Smooth muscle cell (in vitro differentiated cells): ENCODE data around the gene C6orf132. TPM values are rescaled to one million over a fixed set of nuclear protein-coding genes. Genes with fewer than 3 reads are reported as not detected.

ENCODE experiments used
- DNase-seq: peaks from one replicate; lab custom pipeline; 2025; ENCODE audit not compliant: unreplicated experiment; lab: John Stamatoyannopoulos, UW
- H2AFZ ChIP-seq: fragments of 200-600 bp; sonication (generic); 2 replicates; pipeline ENCODE4 v1.6.0; 2016; ENCODE audit warnings: antibody characterized with exemption, low read depth, mild to moderate bottlenecking
- H3F3A ChIP-seq: fragments of 200-600 bp; sonication (generic); 2 replicates; pipeline ENCODE4 v1.6.0; 2017; ENCODE audit warnings: antibody characterized with exemption, low read depth
- H3K27ac ChIP-seq: fragments of 200-600 bp; sonication (generic); 2 replicates; pipeline ENCODE4 v1.5.1; 2016; ENCODE audit warnings: low read depth, mild to moderate bottlenecking
- H3K27me3 ChIP-seq: fragments of 200-600 bp; sonication (generic); 2 replicates; pipeline ENCODE4 v1.6.1; 2016; ENCODE audit warnings: low read depth, mild to moderate bottlenecking
- H3K36me3 ChIP-seq: fragments of 200-600 bp; sonication (generic); 2 replicates; pipeline ENCODE4 v1.5.1; 2016; ENCODE audit warnings: low read depth
- H3K4me1 ChIP-seq: fragments of 200-600 bp; sonication (generic); 2 replicates; pipeline ENCODE4 v1.5.1; 2016; ENCODE audit warnings: low read depth
- H3K4me2 ChIP-seq: fragments of 200-600 bp; sonication (generic); 2 replicates; pipeline ENCODE4 v1.6.0; 2016; ENCODE audit warnings: mild to moderate bottlenecking
- H3K4me3 ChIP-seq: fragments of 200-600 bp; sonication (generic); 2 replicates; pipeline ENCODE4 v1.5.1; 2016; ENCODE audit warnings: mild to moderate bottlenecking
- H3K79me2 ChIP-seq: fragments of 200-600 bp; sonication (generic); 2 replicates; pipeline ENCODE4 v1.6.0; 2016; ENCODE audit warnings: low read depth, mild to moderate bottlenecking
- H3K9ac ChIP-seq: fragments of 200-600 bp; sonication (generic); 2 replicates; pipeline ENCODE4 v1.6.0; 2016; ENCODE audit warnings: low read depth
- H3K9me3 ChIP-seq: fragments of 200-600 bp; sonication (generic); replicated peaks from 2 replicates; pipeline ENCODE4 v1.5.1; 2016; ENCODE audit warnings: low read depth
- H4K20me1 ChIP-seq: fragments of 200-600 bp; sonication (generic); 2 replicates; pipeline ENCODE4 v1.6.0; 2016; ENCODE audit warnings: low read depth
- CTCF ChIP-seq: fragments of 200-600 bp; sonication (generic); IDR thresholded peaks from 2 replicates; pipeline ENCODE4 v1.5.1; 2017; ENCODE audit warnings: borderline replicate concordance, mild to moderate bottlenecking, antibody characterized with exemption; ENCODE audit not compliant: insufficient read depth, poor library complexity, severe bottlenecking
- WGBS: methylation state at CpG from one replicate; pipeline ENCODE4 v1.1.7; 2016; ENCODE audit warnings: low lambda C conversion rate; 5-methylcytosine and 5-hydroxymethylcytosine counted together
- polyA plus RNA-seq: library from polyadenylated mRNA; unstranded; fragments of >200 nt; fragmentation: Nextera tagmentation; extraction: Ambion mirVana; gene quantifications from 2 replicates; pipeline ENCODE4 v1.2.1, GENCODE V29; 2016
- total RNA-seq: library from RNA; depleted of rRNA; stranded (reverse); fragments of >200 nt; gene quantifications from 2 replicates; pipeline ENCODE4 v1.2.3, GENCODE V29; 2014

Gene C6orf132
- total and polyA plus RNA-seq, 2 experiments from 2014 or later, result 1.4 to 4.9 TPM

DNA sequence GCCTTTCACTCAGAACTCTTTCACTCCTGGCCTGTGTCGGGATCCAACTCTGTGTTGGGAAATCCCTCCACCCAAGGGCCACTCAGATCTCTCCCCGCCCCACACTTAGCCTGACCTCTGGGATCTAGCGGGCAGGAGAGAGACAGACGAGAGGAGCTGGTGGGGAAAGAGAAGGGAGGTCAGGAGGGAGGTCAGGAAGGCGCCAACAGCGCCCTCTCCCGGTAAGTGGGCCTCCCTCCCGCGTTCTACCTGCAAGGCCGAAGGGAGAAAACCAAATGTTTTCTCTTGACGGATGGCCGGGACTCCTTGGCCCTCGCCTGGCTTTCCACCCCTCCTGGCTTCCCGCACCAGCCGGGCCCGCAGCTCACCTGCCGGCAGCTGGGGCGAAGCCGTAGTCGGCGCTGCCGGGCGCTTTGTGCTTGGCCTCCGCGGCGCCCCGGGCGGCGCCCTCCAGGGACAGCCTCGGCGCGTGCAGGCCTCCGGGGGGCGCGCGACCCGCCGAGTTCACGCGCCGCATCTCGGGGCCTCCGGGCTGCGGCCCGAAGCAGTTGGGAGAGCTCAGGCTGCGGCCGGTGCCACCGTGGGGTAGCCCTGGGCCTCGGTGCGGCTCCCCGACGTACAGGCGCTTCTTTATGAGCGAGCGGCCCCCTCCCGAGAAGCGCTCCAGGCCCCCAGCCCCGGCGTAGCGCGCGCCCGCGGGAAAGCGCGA is 38.2 kb downstream of the C6orf132 start:
- Histone ChIP-seq H3K27me3 (no peaks in the 10 kb centered on the region), H3K9me3 (no peaks in the 10 kb centered on the region), H3K27ac (no peak overlapping the region), H2AFZ (peak overlapping the region; percentile 73), H3K4me3 (peak overlapping the region; percentile 53), H3K9ac (peak overlapping the region; percentile 34), H3K4me2 (peak overlapping the region; percentile 91), H4K20me1 (no peaks in the 10 kb centered on the region), H3F3A (peaks cover 10% of the 10 kb centered on the region), H3K4me1 (peaks cover 16% of the 10 kb centered on the region), H3K79me2 (no peaks in the 10 kb centered on the region), H3K36me3 (no peaks in the 10 kb centered on the region)
- TF ChIP-seq CTCF, result peak; percentile 82
- DNase-seq, result peak; percentile 58
- WGBS, result 13% methylated on average over 47 of the region's 66 CpGs

GRCh38 chr6:42103753-42104094 is 38.7 kb downstream of the C6orf132 start:
- H2AFZ ChIP-seq, result peak overlapping the region; percentile 73
- 97% methylated on average over 9 of the region's 12 CpGs for WGBS
- no peaks in the 10 kb centered on the region for H3K27me3 ChIP-seq
- peak overlapping the region; percentile 22 for H3K9ac ChIP-seq
- H3F3A ChIP-seq, result peaks cover 10% of the 10 kb centered on the region
- H3K9me3 ChIP-seq, result no peaks in the 10 kb centered on the region
- no peak overlapping the region for H3K27ac ChIP-seq
- no peak for DNase-seq
- no peaks in the 10 kb centered on the region for H4K20me1 ChIP-seq
- no peak for TF ChIP-seq CTCF
- H3K36me3 ChIP-seq, result no peaks in the 10 kb centered on the region
- no peaks in the 10 kb centered on the region for H3K79me2 ChIP-seq
- H3K4me3 ChIP-seq, result peak overlapping the region; percentile 53
- peak overlapping the region; percentile 91 for H3K4me2 ChIP-seq
- H3K4me1 ChIP-seq, result peaks cover 16% of the 10 kb centered on the region

DNA sequence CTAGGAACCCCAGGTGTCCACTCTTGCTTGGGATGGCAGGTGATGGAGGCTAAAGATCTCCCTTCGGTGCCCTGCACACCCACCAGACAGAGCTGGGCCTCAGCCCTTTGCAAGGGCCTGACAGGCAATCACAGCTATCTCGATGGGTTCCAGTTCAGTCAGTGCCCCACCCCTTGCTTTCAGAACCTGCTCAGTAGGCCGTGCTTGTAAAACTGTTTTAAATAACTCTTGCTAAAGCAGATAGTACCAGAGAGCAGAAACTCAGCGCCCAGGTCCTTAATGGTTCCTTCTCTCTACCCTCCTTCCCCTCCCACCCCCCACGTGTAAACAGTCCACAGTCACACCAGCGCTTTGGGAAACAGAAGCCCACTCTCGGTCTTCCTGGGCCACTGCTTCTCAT is 39.2 kb downstream of the C6orf132 start:
- WGBS, result 82% methylated on average over 7 of the region's 7 CpGs
- Histone ChIP-seq H3K4me1 (peaks cover 16% of the 10 kb centered on the region), H3K79me2 (no peaks in the 10 kb centered on the region), H3F3A (peaks cover 10% of the 10 kb centered on the region), H3K9me3 (no peaks in the 10 kb centered on the region), H3K4me3 (no peak overlapping the region), H3K27ac (no peak overlapping the region), H3K36me3 (no peaks in the 10 kb centered on the region), H2AFZ (no peak overlapping the region), H3K9ac (no peak overlapping the region), H3K4me2 (no peak overlapping the region), H3K27me3 (no peaks in the 10 kb centered on the region), H4K20me1 (no peaks in the 10 kb centered on the region)
- DNase-seq, result no peak
- no peak for TF ChIP-seq CTCF

DNA sequence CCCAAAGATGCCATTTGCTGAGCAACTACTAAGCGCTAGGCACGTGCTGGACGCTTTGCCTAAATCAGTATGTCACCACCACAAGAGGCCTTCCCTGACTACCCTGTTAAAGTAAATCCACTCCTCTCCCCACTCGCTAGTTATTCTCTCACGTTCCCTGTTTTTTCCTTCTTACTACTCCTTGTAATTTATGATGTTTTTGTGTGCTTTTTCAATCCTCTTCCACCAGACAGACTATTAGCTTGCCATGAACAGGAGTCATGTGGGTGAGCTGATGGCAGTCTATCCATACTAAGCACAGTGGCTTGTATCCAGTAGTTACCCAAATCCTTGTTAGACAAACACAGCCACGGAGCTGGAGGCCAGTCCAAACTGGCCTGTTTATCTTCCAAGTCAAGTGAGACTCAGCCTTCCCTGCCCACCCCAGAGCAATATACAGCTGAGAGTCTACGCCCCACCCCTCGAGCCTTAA is 41.2 kb downstream of the C6orf132 start:
- H2AFZ ChIP-seq, result peak overlapping the region; percentile 11
- no peak for TF ChIP-seq CTCF
- WGBS, result 57% methylated on average over 8 of the region's 8 CpGs
- H3K4me2 ChIP-seq, result peak overlapping the region; percentile 32
- H3K9ac ChIP-seq, result peak overlapping the region; percentile 83
- H3K4me1 ChIP-seq, result peaks cover 16% of the 10 kb centered on the region
- H3K79me2 ChIP-seq, result no peaks in the 10 kb centered on the region
- no peaks in the 10 kb centered on the region for H3K9me3 ChIP-seq
- DNase-seq, result no peak
- H3K36me3 ChIP-seq, result no peaks in the 10 kb centered on the region
- H3F3A ChIP-seq, result peaks cover 10% of the 10 kb centered on the region
- no peak overlapping the region for H3K4me3 ChIP-seq
- peak overlapping the region; percentile 95 for H3K27ac ChIP-seq
- no peaks in the 10 kb centered on the region for H3K27me3 ChIP-seq
- H4K20me1 ChIP-seq, result no peaks in the 10 kb centered on the region
